ENCODE results near the gene SAMD4A. TPM values are rescaled to one million over a fixed set of nuclear protein-coding genes. Genes with fewer than 3 reads are reported as not detected.

SAMD4A gene
- polyA plus RNA-seq, 2 of the 4 experiments (the other 2 are of a cell fraction), result 3.9 to 5.4 TPM

GRCh38 chr14:54524410-54524809 is 42.5 kb upstream of the SAMD4A start (continued):
- TF ChIP-seq NR3C1 (IDR thresholded peaks at IDR 0.05) (no peak), MAZ (IDR thresholded peaks at IDR 0.05; ENCODE audit: borderline replicate concordance, low read depth, low read length) (no peak)

GRCh38 chr14:54528973-54529372 is 38.0 kb upstream of the SAMD4A start:
- Histone ChIP-seq H3K9me3 (no peaks in the 10 kb centered on the region), H3K4me3 (no peak overlapping the region), H3K4me2 (no peak overlapping the region), H3K4me1 (no peaks in the 10 kb centered on the region), H3K27ac (no peak overlapping the region)
- ATAC-seq (no peak), DNase-seq (ENCODE audit: low read depth in 1 of 2, low spot score in 1 of 2) (no peak), FAIRE-seq (no peak)
- ChIA-PET POLR2A (interaction anchor here (1.1 kb wide), 1 partner anchor 20 kb away, joined by 4 read pairs; the partner anchor contains the start of gene CGRRF1), CTCF (interaction anchor here (1.4 to 1.6 kb wide), 3 partner anchors 39 to 277 kb away, joined by 3 to 4 read pairs (median 4); no protein-coding TSS in a partner anchor)
- no peak for TF ChIP-seq EHF (CRISPR knock-in tag; IDR thresholded peaks at IDR 0.05)
- no peak for TF ChIP-seq NR3C1 (IDR thresholded peaks at IDR 0.05)
- no peak for TF ChIP-seq JUN (IDR thresholded peaks at IDR 0.05)
- no peak for TF ChIP-seq HOXB13 (CRISPR knock-in tag; IDR thresholded peaks at IDR 0.05; ENCODE audit: low read depth)
- TF ChIP-seq ZFP36 (IDR thresholded peaks at IDR 0.05; ENCODE audit: borderline replicate concordance, partially characterized antibody), result no peak
- no peak for TF ChIP-seq MAZ (IDR thresholded peaks at IDR 0.05; ENCODE audit: borderline replicate concordance, low read depth, low read length)
- TF ChIP-seq CTCF (IDR thresholded peaks at IDR 0.05), result no peak
- no peak for TF ChIP-seq RNF2 (IDR thresholded peaks at IDR 0.05; ENCODE audit: borderline replicate concordance, low read depth)
- no peak for TF ChIP-seq KDM1A (IDR thresholded peaks at IDR 0.05; ENCODE audit: low read depth)
- no peak for TF ChIP-seq CBX8 (IDR thresholded peaks at IDR 0.05)
- no peak for TF ChIP-seq NFE2L2 (conservative IDR thresholded peaks at IDR 0.05; ENCODE audit: low read length)
- TF ChIP-seq CEBPB (IDR thresholded peaks at IDR 0.05), result no peak
- no peak for TF ChIP-seq JUNB (IDR thresholded peaks at IDR 0.05)
- no peak for TF ChIP-seq KDM5A (IDR thresholded peaks at IDR 0.05)
- TF ChIP-seq MAX (IDR thresholded peaks at IDR 0.05), result no peak
- TF ChIP-seq ZSCAN20 (CRISPR knock-in tag; IDR thresholded peaks at IDR 0.05), result no peak
- TF ChIP-seq FOXS1 (CRISPR knock-in tag; IDR thresholded peaks at IDR 0.05), result no peak
- TF ChIP-seq HOXB5 (CRISPR knock-in tag; IDR thresholded peaks at IDR 0.05), result no peak
- 94% methylated on average over 2 of the region's 2 CpGs for WGBS (ENCODE audit: missing lambda C conversion rate)

- ChIA-PET CTCF (interaction anchor here (1.3 to 1.6 kb wide), 3 partner anchors 243 to 276 kb away, joined by 4 read pairs; no protein-coding TSS in a partner anchor), POLR2A (interaction anchor here (1.1 kb wide), 1 partner anchor 20 kb away, joined by 4 read pairs; the partner anchor contains the start of gene CGRRF1)
- no peaks in the 10 kb centered on the region for H3K9me3 ChIP-seq
- DNase-seq (ENCODE audit: low read depth in 1 of 2, low spot score in 1 of 2), result no peak
- FAIRE-seq, result peak; percentile 61
- H3K27ac ChIP-seq, result no peak overlapping the region
- H3K4me1 ChIP-seq, result no peaks in the 10 kb centered on the region
- no peak overlapping the region for H3K4me3 ChIP-seq
- no peak overlapping the region for H3K4me2 ChIP-seq
- 32% methylated on average over 1 of the region's 1 CpG for WGBS (ENCODE audit: missing lambda C conversion rate)
- ATAC-seq, result no peak
- TF ChIP-seq CHD4 (IDR thresholded peaks at IDR 0.05; ENCODE audit: borderline replicate concordance) (no peak), SREBF2 (IDR thresholded peaks at IDR 0.05) (no peak)
These were observed 37.1 kb upstream of the SAMD4A start for GRCh38 chr14:54529811-54530210.

All from A549 (cell line).